WTC11 (cell line): Measurements from ENCODE around the gene TMUB1. TPM values are rescaled to one million over a fixed set of nuclear protein-coding genes. Genes with fewer than 3 reads are reported as not detected.

Experiments used
- ATAC-seq: fragments of 200-7000 bp; cut with Tn5 transposase; 2 replicates; pipeline ENCODE4 v1.10.0; 2021; ENCODE audit warnings: mild to moderate bottlenecking, moderate library complexity
- CTCF ChIA-PET: fragments of 300-600 bp; sonication (Branson Sonifier 250); formaldehyde crosslinking; loops from one replicate; lab custom pipeline; 2021; ENCODE audit warnings: antibody characterized with exemption; lab: Charles Lee
- POLR2A ChIA-PET: fragments of 350-600 bp; sonication (Branson Sonifier 250); formaldehyde crosslinking; loops from one replicate; lab custom pipeline; 2021; ENCODE audit warnings: antibody characterized with exemption; lab: Charles Lee
- DNase-seq: peaks from one replicate; pipeline ENCODE4 v3.0.0; 2021; ENCODE audit warnings: low spot score
- H3K27ac Mint-ChIP-seq: 2 replicates; pipeline ENCODE4 v1.8.0; 2021; ENCODE audit warnings: mixed read lengths
- H3K27me3 Mint-ChIP-seq: 2 replicates; pipeline ENCODE4 v1.8.0; 2021; ENCODE audit warnings: low read depth, mild to moderate bottlenecking, moderate library complexity, mixed read lengths
- H3K36me3 Mint-ChIP-seq: 2 replicates; pipeline ENCODE4 v1.8.0; 2021; ENCODE audit warnings: mixed read lengths
- H3K4me1 Mint-ChIP-seq: 2 replicates; pipeline ENCODE4 v1.8.0; 2022; ENCODE audit warnings: mixed read lengths
- H3K4me3 Mint-ChIP-seq: 2 replicates; pipeline ENCODE4 v1.8.0; 2021; ENCODE audit warnings: mild to moderate bottlenecking, moderate library complexity, mixed read lengths
- H3K9me3 Mint-ChIP-seq: 2 replicates; pipeline ENCODE4 v1.8.0; 2021; ENCODE audit warnings: mixed read lengths
- ESRRA ChIP-seq: sonication (generic); formaldehyde crosslinking; IDR thresholded peaks from 2 replicates; pipeline ENCODE4 v1.8.1; 2022; ENCODE audit warnings: mild to moderate bottlenecking, missing genetic modification reagents, borderline replicate concordance
- GRHL2 ChIP-seq: fragments of 250-450 bp; sonication (Bioruptor Pico); IDR thresholded peaks from 2 replicates; pipeline ENCODE4 v1.8.0; 2022; ENCODE audit warnings: mild to moderate bottlenecking, moderate library complexity; ENCODE audit not compliant: insufficient replicate concordance, severe bottlenecking
- MXD4 ChIP-seq: fragments of 250-450 bp; sonication (Bioruptor Pico); IDR thresholded peaks from 2 replicates; pipeline ENCODE4 v1.8.0; 2021; ENCODE audit warnings: mild to moderate bottlenecking, moderate library complexity, borderline replicate concordance
- MYBL2 ChIP-seq: sonication (generic); formaldehyde crosslinking; IDR thresholded peaks from 2 replicates; pipeline ENCODE4 v1.8.1; 2023; ENCODE audit warnings: mild to moderate bottlenecking, moderate library complexity, missing genetic modification reagents
- SMAD4 ChIP-seq: sonication (generic); formaldehyde crosslinking; IDR thresholded peaks from 2 replicates; pipeline ENCODE4 v1.8.0; 2022; ENCODE audit warnings: mild to moderate bottlenecking, missing genetic modification reagents
- SOX15 ChIP-seq: fragments of 250-450 bp; sonication (Bioruptor Pico); IDR thresholded peaks from 2 replicates; pipeline ENCODE4 v1.9.0; 2021; ENCODE audit warnings: mild to moderate bottlenecking
- SP1 ChIP-seq: sonication (generic); formaldehyde crosslinking; conservative IDR thresholded peaks from 2 replicates; pipeline ENCODE4 v1.8.1; 2022; ENCODE audit warnings: missing genetic modification reagents
- USF2 ChIP-seq: sonication (generic); formaldehyde crosslinking; IDR thresholded peaks from 2 replicates; pipeline ENCODE4 v1.8.1; 2023; ENCODE audit warnings: mild to moderate bottlenecking, missing genetic modification reagents, moderate library complexity
- ZNF121 ChIP-seq: sonication (generic); formaldehyde crosslinking; IDR thresholded peaks from 2 replicates; pipeline ENCODE4 v1.8.0; 2023; ENCODE audit warnings: missing genetic modification reagents
- ZNF138 ChIP-seq: sonication (generic); formaldehyde crosslinking; conservative IDR thresholded peaks from 2 replicates; pipeline ENCODE4 v1.8.1; 2022; ENCODE audit warnings: mild to moderate bottlenecking, moderate library complexity, missing genetic modification reagents
- ZNF396 ChIP-seq: fragments of 250-450 bp; sonication (Bioruptor Pico); IDR thresholded peaks from 2 replicates; pipeline ENCODE4 v1.8.0; 2021; ENCODE audit warnings: mild to moderate bottlenecking, moderate library complexity, borderline replicate concordance
- ZNF423 ChIP-seq: fragments of 250-450 bp; sonication (Bioruptor Pico); IDR thresholded peaks from 2 replicates; pipeline ENCODE4 v2.1.2; 2022; ENCODE audit warnings: mild to moderate bottlenecking, moderate library complexity
- total RNA-seq: library from RNA; stranded (reverse); gene quantifications from 3 replicates; pipeline ENCODE4 v1.2.3, GENCODE V29; 2021
- TF ChIP-seq, protein P1 (sequence below): sonication (generic); formaldehyde crosslinking; IDR thresholded peaks from 2 replicates; pipeline ENCODE4 v1.8.1; 2023; ENCODE audit warnings: mild to moderate bottlenecking, missing genetic modification reagents
- TF ChIP-seq, protein P2 (sequence below): sonication (generic); formaldehyde crosslinking; conservative IDR thresholded peaks from 2 replicates; pipeline ENCODE4 v1.8.1; 2022; ENCODE audit warnings: mild to moderate bottlenecking, missing genetic modification reagents
- TF ChIP-seq, protein P3 (sequence below): fragments of 250-450 bp; sonication (Bioruptor Pico); IDR thresholded peaks from 2 replicates; pipeline ENCODE4 v2.1.2; 2022; ENCODE audit warnings: mild to moderate bottlenecking, moderate library complexity
- TF ChIP-seq, protein P4 (sequence below): fragments of 200-600 bp; IDR thresholded peaks from 2 replicates; pipeline ENCODE4 v1.8.0; 2022; ENCODE audit warnings: antibody characterized with exemption

The TMUB1 gene
- total RNA-seq, 1 experiment from 2014 or later: 72.8 TPM

DNA sequence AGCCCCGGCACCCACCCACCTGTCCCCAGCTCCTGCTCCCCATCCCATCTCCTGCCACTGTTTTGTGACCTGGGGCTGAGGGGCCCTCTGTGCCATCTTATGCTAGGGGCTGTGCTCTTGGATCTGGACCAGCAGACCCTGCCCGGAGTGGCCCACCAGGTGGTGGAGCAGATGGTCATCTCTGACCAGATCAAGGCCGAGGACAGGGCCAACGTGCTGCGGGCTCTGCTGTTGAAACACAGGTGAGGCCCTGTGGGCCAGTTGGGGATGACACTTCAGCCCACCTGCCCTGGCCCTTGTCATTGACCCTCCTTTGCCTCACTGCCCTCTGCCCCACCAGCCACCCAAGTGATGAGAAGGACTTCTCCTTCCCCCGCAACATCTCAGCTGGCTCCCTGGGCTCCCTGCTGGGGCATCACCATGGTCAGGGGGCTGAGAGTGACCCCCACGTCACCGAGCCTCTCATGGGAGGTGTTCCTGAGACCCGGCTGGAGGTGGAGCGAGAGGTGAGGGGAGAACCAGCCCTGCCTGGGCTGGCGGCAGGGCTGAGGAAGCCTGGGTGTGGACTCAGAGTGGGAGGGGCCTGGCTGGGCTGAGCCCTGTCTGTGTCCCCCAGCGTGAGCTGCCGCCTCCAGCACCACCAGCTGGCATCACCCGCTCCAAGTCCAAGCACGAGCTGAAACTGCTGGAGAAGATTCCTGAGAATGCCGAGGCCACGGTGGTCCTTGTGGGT is 13.3 kb downstream of the TMUB1 start:
- peaks cover 10% of the 10 kb centered on the region for H3K4me1 Mint-ChIP-seq
- CTCF ChIA-PET: no interaction called here
- POLR2A ChIA-PET: no interaction called here
- ATAC-seq: no peak
- H3K4me3 Mint-ChIP-seq: no peak overlapping the region
- no peak for DNase-seq
- TF ChIP-seq, protein P1, sequence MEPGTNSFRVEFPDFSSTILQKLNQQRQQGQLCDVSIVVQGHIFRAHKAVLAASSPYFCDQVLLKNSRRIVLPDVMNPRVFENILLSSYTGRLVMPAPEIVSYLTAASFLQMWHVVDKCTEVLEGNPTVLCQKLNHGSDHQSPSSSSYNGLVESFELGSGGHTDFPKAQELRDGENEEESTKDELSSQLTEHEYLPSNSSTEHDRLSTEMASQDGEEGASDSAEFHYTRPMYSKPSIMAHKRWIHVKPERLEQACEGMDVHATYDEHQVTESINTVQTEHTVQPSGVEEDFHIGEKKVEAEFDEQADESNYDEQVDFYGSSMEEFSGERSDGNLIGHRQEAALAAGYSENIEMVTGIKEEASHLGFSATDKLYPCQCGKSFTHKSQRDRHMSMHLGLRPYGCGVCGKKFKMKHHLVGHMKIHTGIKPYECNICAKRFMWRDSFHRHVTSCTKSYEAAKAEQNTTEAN (CRISPR knock-in tag): no peak
- no peak for TF ChIP-seq ESRRA
- TF ChIP-seq ZNF423 (CRISPR knock-in tag): no peak
- TF ChIP-seq, protein P2, sequence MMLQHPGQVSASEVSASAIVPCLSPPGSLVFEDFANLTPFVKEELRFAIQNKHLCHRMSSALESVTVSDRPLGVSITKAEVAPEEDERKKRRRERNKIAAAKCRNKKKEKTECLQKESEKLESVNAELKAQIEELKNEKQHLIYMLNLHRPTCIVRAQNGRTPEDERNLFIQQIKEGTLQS: no peak
- TF ChIP-seq SMAD4 (CRISPR knock-in tag): no peak
- TF ChIP-seq SP1 (CRISPR knock-in tag): no peak
- no peak for TF ChIP-seq USF2 (CRISPR knock-in tag)
- no peak for TF ChIP-seq SOX15 (CRISPR knock-in tag)
- no peak for TF ChIP-seq MXD4 (CRISPR knock-in tag)
- TF ChIP-seq MYBL2: no peak
- TF ChIP-seq ZNF138 (CRISPR knock-in tag): no peak
- TF ChIP-seq, protein P3, sequence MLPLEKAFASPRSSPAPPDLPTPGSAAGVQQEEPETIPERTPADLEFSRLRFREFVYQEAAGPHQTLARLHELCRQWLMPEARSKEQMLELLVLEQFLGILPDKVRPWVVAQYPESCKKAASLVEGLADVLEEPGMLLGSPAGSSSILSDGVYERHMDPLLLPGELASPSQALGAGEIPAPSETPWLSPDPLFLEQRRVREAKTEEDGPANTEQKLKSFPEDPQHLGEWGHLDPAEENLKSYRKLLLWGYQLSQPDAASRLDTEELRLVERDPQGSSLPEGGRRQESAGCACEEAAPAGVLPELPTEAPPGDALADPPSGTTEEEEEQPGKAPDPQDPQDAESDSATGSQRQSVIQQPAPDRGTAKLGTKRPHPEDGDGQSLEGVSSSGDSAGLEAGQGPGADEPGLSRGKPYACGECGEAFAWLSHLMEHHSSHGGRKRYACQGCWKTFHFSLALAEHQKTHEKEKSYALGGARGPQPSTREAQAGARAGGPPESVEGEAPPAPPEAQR (CRISPR knock-in tag): no peak
- no peak for TF ChIP-seq GRHL2 (CRISPR knock-in tag)
- TF ChIP-seq, protein P4, sequence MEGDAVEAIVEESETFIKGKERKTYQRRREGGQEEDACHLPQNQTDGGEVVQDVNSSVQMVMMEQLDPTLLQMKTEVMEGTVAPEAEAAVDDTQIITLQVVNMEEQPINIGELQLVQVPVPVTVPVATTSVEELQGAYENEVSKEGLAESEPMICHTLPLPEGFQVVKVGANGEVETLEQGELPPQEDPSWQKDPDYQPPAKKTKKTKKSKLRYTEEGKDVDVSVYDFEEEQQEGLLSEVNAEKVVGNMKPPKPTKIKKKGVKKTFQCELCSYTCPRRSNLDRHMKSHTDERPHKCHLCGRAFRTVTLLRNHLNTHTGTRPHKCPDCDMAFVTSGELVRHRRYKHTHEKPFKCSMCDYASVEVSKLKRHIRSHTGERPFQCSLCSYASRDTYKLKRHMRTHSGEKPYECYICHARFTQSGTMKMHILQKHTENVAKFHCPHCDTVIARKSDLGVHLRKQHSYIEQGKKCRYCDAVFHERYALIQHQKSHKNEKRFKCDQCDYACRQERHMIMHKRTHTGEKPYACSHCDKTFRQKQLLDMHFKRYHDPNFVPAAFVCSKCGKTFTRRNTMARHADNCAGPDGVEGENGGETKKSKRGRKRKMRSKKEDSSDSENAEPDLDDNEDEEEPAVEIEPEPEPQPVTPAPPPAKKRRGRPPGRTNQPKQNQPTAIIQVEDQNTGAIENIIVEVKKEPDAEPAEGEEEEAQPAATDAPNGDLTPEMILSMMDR: no peak
- no peaks in the 10 kb centered on the region for H3K9me3 Mint-ChIP-seq
- H3K36me3 Mint-ChIP-seq: peaks cover 46% of the 10 kb centered on the region
- no peak overlapping the region for H3K27ac Mint-ChIP-seq
- H3K27me3 Mint-ChIP-seq: no peaks in the 10 kb centered on the region

- TF ChIP-seq ZNF396: no peak
- TF ChIP-seq ZNF121 (CRISPR knock-in tag): peak; percentile 57; the same call in 1 of the 2 replicates
- H3K27ac Mint-ChIP-seq: peak overlapping the region; percentile 63
- ChIA-PET POLR2A (no interaction called here), CTCF (interaction anchor here (0.6 to 2.8 kb wide), 11 partner anchors 8 to 1354 kb away, joined by 3 to 10 read pairs (median 3); partner anchors contain the start of genes ABCB8, CDK5, FASTK and TMUB1)
- peaks cover 36% of the 10 kb centered on the region for H3K36me3 Mint-ChIP-seq
- DNase-seq (no peak), ATAC-seq (peak; percentile 49)
- peaks cover 15% of the 10 kb centered on the region for H3K4me1 Mint-ChIP-seq
- no peaks in the 10 kb centered on the region for H3K27me3 Mint-ChIP-seq
- H3K4me3 Mint-ChIP-seq: no peak overlapping the region
- H3K9me3 Mint-ChIP-seq: no peaks in the 10 kb centered on the region
These were observed 15.1 kb downstream of the TMUB1 start for GRCh38 chr7:151068069-151068773.
